ENCODE measurements around the gene FNBP1. TPM values are rescaled to one million over a fixed set of nuclear protein-coding genes. Genes with fewer than 3 reads are reported as not detected.

The FNBP1 gene
- total and polyA plus RNA-seq, 2 of the 8 experiments (the other 6 are each of a cell fraction or from before 2014, with no cell fraction given) = 7.2 to 40.9 TPM

DNA sequence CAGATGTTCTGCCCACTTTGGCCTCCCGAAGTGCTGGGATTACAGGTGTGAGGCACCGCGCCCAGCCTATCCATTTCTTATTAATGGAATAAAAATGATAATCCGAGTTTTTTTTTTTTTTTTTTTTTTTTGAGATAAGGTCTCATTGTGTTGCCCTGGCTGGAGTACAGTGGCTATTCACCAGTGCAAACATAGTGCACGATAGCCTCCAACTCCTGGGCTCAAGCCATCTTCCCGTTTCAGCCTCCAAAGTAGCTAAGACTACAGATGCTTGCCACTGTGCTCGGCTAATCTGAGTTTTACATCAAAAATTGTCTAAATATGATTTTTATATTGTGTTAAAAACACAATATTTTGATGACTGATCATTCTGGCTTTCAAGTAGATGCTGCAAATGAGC, 17.3 kb upstream of the FNBP1 start:
- FAIRE-seq (no peak), DNase-seq (ENCODE audit: low read depth in 1 of 2, low spot score in 2 of 2) (no peak)
- Histone ChIP-seq H3K18ac (ENCODE audit: extremely low read depth, low read length) (no peak overlapping the region), H4K5ac (ENCODE audit: insufficient read length, low read depth, low read length) (no peak overlapping the region), H3K4me3 (ENCODE audit: extremely low read depth in 1 of 4, insufficient read depth in 2 of 4, low read depth in 3 of 4, low read length in 4 of 4) (no peak overlapping the region), H3K36me3 (ENCODE audit: control insufficient read depth in 2 of 4, insufficient read depth in 4 of 4, low read length in 3 of 4) (no peaks in the 10 kb centered on the region), H2BK20ac (ENCODE audit: low read length) (no peak overlapping the region), H3K79me2 (ENCODE audit: control insufficient read depth in 1 of 2, insufficient read depth in 2 of 2, low read length in 2 of 2) (peaks cover 3 to 18% of the 10 kb centered on the region in 2 experiments; a peak in 2 of 4 replicates), H2BK12ac (ENCODE audit: low read depth, low read length) (no peak overlapping the region), H3K4ac (replicated peaks; ENCODE audit: insufficient read length, low read depth, low read length) (no peak overlapping the region), H3K23me2 (ENCODE audit: low read depth, low read length) (no peaks in the 10 kb centered on the region), H3K23ac (ENCODE audit: insufficient read length) (no peak overlapping the region), H3K27ac (ENCODE audit: low read depth, low read length) (no peak overlapping the region), H2BK120ac (replicated peaks; ENCODE audit: low read depth, low read length) (no peak overlapping the region), H2AFZ (ENCODE audit: low read length) (no peak overlapping the region), H3K14ac (ENCODE audit: insufficient read length) (no peak overlapping the region), H3K4me1 (replicated peaks in 1 of 4; ENCODE audit: control insufficient read depth in 3 of 4, insufficient read depth in 4 of 4, low read length in 3 of 4) (no peaks in the 10 kb centered on the region), H4K8ac (ENCODE audit: extremely low read depth, insufficient read depth, low read length) (no peak overlapping the region), H3K79me1 (ENCODE audit: low read depth, low read length) (no peaks in the 10 kb centered on the region; the same call in 1 of the 2 replicates), H2AK5ac (ENCODE audit: low read depth, low read length) (no peak overlapping the region), H3K9ac (replicated peaks in 1 of 4; ENCODE audit: extremely low read depth in 1 of 4, low read depth in 3 of 4, low read length in 3 of 4) (no peak overlapping the region), H2BK15ac (ENCODE audit: low read length) (no peak overlapping the region), H4K91ac (replicated peaks; ENCODE audit: insufficient read length, low read length) (no peak overlapping the region), H3K56ac (replicated peaks; ENCODE audit: insufficient read length, low read depth, low read length) (no peak overlapping the region), H3K9me3 (ENCODE audit: insufficient read depth in 2 of 2, low read depth in 1 of 2, low read length in 1 of 2) (no peaks in the 10 kb centered on the region), H4K20me1 (replicated peaks in 1 of 2; ENCODE audit: control insufficient read depth in 1 of 2, insufficient read depth in 2 of 2, low read length in 2 of 2) (peaks cover 0 to 8% of the 10 kb centered on the region in 2 experiments), H3K4me2 (ENCODE audit: insufficient read depth in 1 of 2, low read depth in 2 of 2, low read length in 2 of 2) (no peak overlapping the region), H2BK5ac (ENCODE audit: low read depth, low read length) (no peak overlapping the region), H3K27me3 (replicated peaks in 1 of 4; ENCODE audit: control insufficient read depth in 3 of 4, extremely low read depth in 1 of 4, insufficient read depth in 3 of 4, low read length in 3 of 4) (no peaks in the 10 kb centered on the region)
- POLR2A ChIA-PET (ENCODE audit: partially characterized antibody) = interaction anchor here (0.6 to 1.1 kb wide), 3 partner anchors 9 to 114 kb away, joined by 3 to 4 read pairs (median 3); partner anchors contain the start of gene FNBP1
- no peak for TF ChIP-seq KDM4A (IDR thresholded peaks at IDR 0.05; ENCODE audit: low read depth, low read length, severe bottlenecking)
- TF ChIP-seq POLR2AphosphoS5 (IDR thresholded peaks at IDR 0.05; ENCODE audit: low read depth, low read length) = no peak
- TF ChIP-seq, protein P1, sequence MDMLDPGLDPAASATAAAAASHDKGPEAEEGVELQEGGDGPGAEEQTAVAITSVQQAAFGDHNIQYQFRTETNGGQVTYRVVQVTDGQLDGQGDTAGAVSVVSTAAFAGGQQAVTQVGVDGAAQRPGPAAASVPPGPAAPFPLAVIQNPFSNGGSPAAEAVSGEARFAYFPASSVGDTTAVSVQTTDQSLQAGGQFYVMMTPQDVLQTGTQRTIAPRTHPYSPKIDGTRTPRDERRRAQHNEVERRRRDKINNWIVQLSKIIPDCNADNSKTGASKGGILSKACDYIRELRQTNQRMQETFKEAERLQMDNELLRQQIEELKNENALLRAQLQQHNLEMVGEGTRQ (IDR thresholded peaks at IDR 0.05; ENCODE audit: low read length) = no peak
- TF ChIP-seq BACH1 (IDR thresholded peaks at IDR 0.05; ENCODE audit: low read length) = no peak
- TF ChIP-seq KDM5A (IDR thresholded peaks at IDR 0.05; ENCODE audit: low read length) = no peak
- TF ChIP-seq SUZ12 (IDR thresholded peaks at IDR 0.05; ENCODE audit: low read length) = no peak
- TF ChIP-seq TEAD4 (IDR thresholded peaks at IDR 0.05; ENCODE audit: low read depth, low read length) = no peak
- no peak for TF ChIP-seq TAF1 (IDR thresholded peaks at IDR 0.05; ENCODE audit: low read depth, low read length)
- no peak for TF ChIP-seq ZNF274 (IDR thresholded peaks at IDR 0.05; ENCODE audit: borderline replicate concordance, extremely low read depth, low read length)
- no peak for TF ChIP-seq NANOG (IDR thresholded peaks at IDR 0.05; ENCODE audit: insufficient read depth, low read depth, low read length, poor library complexity, severe bottlenecking)
- TF ChIP-seq SP4 (IDR thresholded peaks at IDR 0.05; ENCODE audit: low read length) = no peak
- no peak for TF ChIP-seq ASH2L (IDR thresholded peaks at IDR 0.05; ENCODE audit: low read length)
- no peak for TF ChIP-seq EGR1 (IDR thresholded peaks at IDR 0.05; ENCODE audit: borderline replicate concordance, low read depth, low read length)
- no peak for TF ChIP-seq CBX8 (IDR thresholded peaks at IDR 0.05; ENCODE audit: borderline replicate concordance, low read depth, low read length)
- CTCF ChIA-PET (ENCODE audit: partially characterized antibody) = no interaction called here
- 92% methylated on average over 4 of the region's 7 CpGs; no CpG with 5 or more reads in 1 of the 2 experiments for WGBS, 2 experiments (ENCODE audit: extremely low coverage in 1 of 2, insufficient coverage in 1 of 2, insufficient read length in 1 of 2, insufficient replicate concordance in 2 of 2, low coverage in 1 of 2, low lambda C conversion rate in 2 of 2, missing lambda C conversion rate in 1 of 2)
